Activated naive CD4-positive, alpha-beta T cell treated with anti-CD3 and anti-CD28 coated beads for 36 hours (primary cell): ENCODE data around the gene CCNG1. TPM values are rescaled to one million over a fixed set of nuclear protein-coding genes. Genes with fewer than 3 reads are reported as not detected.
"Not testable (repeated sequence)": the region's sequence is repeated elsewhere in the genome, so short reads cannot be mapped to it uniquely, and the experiment has no call there.

Experiments
- CTCF ChIA-PET: fragments of 350-600 bp; sonication (Branson Sonifier 250); formaldehyde crosslinking; loops from one replicate; lab custom pipeline; 2021; ENCODE audit warnings: antibody characterized with exemption; lab: Charles Lee
- DNase-seq: peaks from one replicate; pipeline ENCODE4 v3.0.0-alpha.2; 2020
- H3K27ac Mint-ChIP-seq: one replicate; pipeline ENCODE4 v1.8.0; 2021; ENCODE audit warnings: mild to moderate bottlenecking, mixed read lengths
- H3K27me3 Mint-ChIP-seq: one replicate; pipeline ENCODE4 v1.8.0; 2021; ENCODE audit warnings: low read depth, mixed read lengths
- H3K36me3 Mint-ChIP-seq: one replicate; pipeline ENCODE4 v1.8.0; 2021; ENCODE audit warnings: low read depth, mixed read lengths
- H3K4me1 Mint-ChIP-seq: one replicate; pipeline ENCODE4 v1.8.0; 2021; ENCODE audit warnings: low read depth, mixed read lengths
- H3K4me3 Mint-ChIP-seq: one replicate; pipeline ENCODE4 v1.8.0; 2021; ENCODE audit warnings: mild to moderate bottlenecking, moderate library complexity, mixed read lengths
- H3K9me3 Mint-ChIP-seq: one replicate; pipeline ENCODE4 v1.8.0; 2021; ENCODE audit warnings: mixed read lengths
- intact Hi-C: fragments of 100-400 bp; cut with micrococcal nuclease; formaldehyde crosslinking; loops from one replicate; pipeline ENCODE4 v1.15.1; 2023
- total RNA-seq, 2 experiments: library from RNA; stranded (reverse); gene quantifications; one replicate each; pipeline ENCODE4 v1.2.3, GENCODE V29; 2021

The CCNG1 gene
- total RNA-seq, 2 experiments from 2014 or later: 213 to 227 TPM

GRCh38 chr5:163445345-163445744 lies 8.0 kb downstream of the CCNG1 start:
- CTCF ChIA-PET: interaction anchor here (0.8 kb wide), 1 partner anchor 13 kb away, joined by 6 read pairs; no protein-coding TSS in a partner anchor
- peaks cover 50% of the 10 kb centered on the region for H3K36me3 Mint-ChIP-seq
- intact Hi-C loops: no loop called here
- H3K9me3 Mint-ChIP-seq: no peaks in the 10 kb centered on the region
- H3K4me3 Mint-ChIP-seq: no peak overlapping the region
- H3K4me1 Mint-ChIP-seq: peaks cover 11% of the 10 kb centered on the region
- no peaks in the 10 kb centered on the region for H3K27me3 Mint-ChIP-seq
- no peak for DNase-seq
- no peak overlapping the region for H3K27ac Mint-ChIP-seq

- no peak for DNase-seq
- H3K36me3 Mint-ChIP-seq: peaks cover 48% of the 10 kb centered on the region
- no peak overlapping the region for H3K4me3 Mint-ChIP-seq
- H3K27me3 Mint-ChIP-seq: no peaks in the 10 kb centered on the region
- peaks cover 4% of the 10 kb centered on the region for H3K4me1 Mint-ChIP-seq
- H3K27ac Mint-ChIP-seq: peak overlapping the region; percentile 36
- CTCF ChIA-PET: no interaction called here
- intact Hi-C loops: no loop called here
- H3K9me3 Mint-ChIP-seq: no peaks in the 10 kb centered on the region
Observed at GRCh38 chr5:163447191-163447590, 9.8 kb downstream of the CCNG1 start.

- H3K27ac Mint-ChIP-seq: peak overlapping the region; percentile 11
- no peak overlapping the region for H3K4me3 Mint-ChIP-seq
- H3K9me3 Mint-ChIP-seq: no peaks in the 10 kb centered on the region
- peaks cover 45% of the 10 kb centered on the region for H3K36me3 Mint-ChIP-seq
- no peaks in the 10 kb centered on the region for H3K27me3 Mint-ChIP-seq
- intact Hi-C loops: no loop called here
- no peak for DNase-seq
- CTCF ChIA-PET: interaction anchor here (1.0 kb wide), 1 partner anchor 13 kb away, joined by 3 read pairs; no protein-coding TSS in a partner anchor
- peaks cover 4% of the 10 kb centered on the region for H3K4me1 Mint-ChIP-seq
Observed at GRCh38 chr5:163447875-163448274, 10.5 kb downstream of the CCNG1 start.

- Mint-ChIP-seq H3K36me3 (peaks cover 46% of the 10 kb centered on the region), H3K27ac (no peak overlapping the region), H3K27me3 (no peaks in the 10 kb centered on the region), H3K9me3 (no peaks in the 10 kb centered on the region), H3K4me1 (peaks cover 4% of the 10 kb centered on the region), H3K4me3 (no peak overlapping the region)
- DNase-seq: no peak
- intact Hi-C loops: no loop called here
- CTCF ChIA-PET: interaction anchor here (1.0 kb wide), 1 partner anchor 13 kb away, joined by 3 read pairs; no protein-coding TSS in a partner anchor
Observed at GRCh38 chr5:163448491-163448890, 11.1 kb downstream of the CCNG1 start.

- Mint-ChIP-seq H3K4me3 (no peak overlapping the region), H3K9me3 (no peaks in the 10 kb centered on the region), H3K27me3 (no peaks in the 10 kb centered on the region), H3K4me1 (peaks cover 14% of the 10 kb centered on the region), H3K27ac (no peak overlapping the region), H3K36me3 (peaks cover 52% of the 10 kb centered on the region)
- intact Hi-C loops: loop anchor here (2.0 kb wide), 1 partner anchor 15 kb away; the partner anchor contains the start of gene CCNG1
- CTCF ChIA-PET: no interaction called here
- DNase-seq: no peak
Observed at GRCh38 chr5:163451489-163451888, 14.1 kb downstream of the CCNG1 start.

- no peak for DNase-seq
- no peaks in the 10 kb centered on the region for H3K27me3 Mint-ChIP-seq
Observed at GRCh38 chr5:163453705-163454104, 16.3 kb downstream of the CCNG1 start.

GRCh38 chr5:163455406-163455805 lies 18.0 kb downstream of the CCNG1 start:
- H3K27me3 Mint-ChIP-seq, DNase-seq, H3K9me3 Mint-ChIP-seq, H3K4me3 Mint-ChIP-seq, H3K27ac Mint-ChIP-seq, intact Hi-C loops: not testable (repeated sequence)
- Mint-ChIP-seq H3K36me3 (peaks cover 39% of the 10 kb centered on the region), H3K4me1 (peaks cover 22% of the 10 kb centered on the region)
- CTCF ChIA-PET: interaction anchor here (0.7 to 1.3 kb wide), 2 partner anchors 13 to 1289 kb away, joined by 4 to 6 read pairs; no protein-coding TSS in a partner anchor

More at GRCh38 chr5:163453705-163454104, 16.3 kb downstream of the CCNG1 start:
- Mint-ChIP-seq H3K4me3 (no peak overlapping the region), H3K9me3 (no peaks in the 10 kb centered on the region), H3K27ac (no peak overlapping the region), H3K4me1 (peaks cover 23% of the 10 kb centered on the region), H3K36me3 (peaks cover 42% of the 10 kb centered on the region)
- intact Hi-C loops: no loop called here
- CTCF ChIA-PET: interaction anchor here (0.6 kb wide), 1 partner anchor 38 kb away, joined by 4 read pairs; no protein-coding TSS in a partner anchor

GRCh38 chr5:163456029-163456589 lies 18.7 kb downstream of the CCNG1 start:
- DNase-seq: no peak
- intact Hi-C loops: no loop called here
- H3K27me3 Mint-ChIP-seq: no peaks in the 10 kb centered on the region
- no peaks in the 10 kb centered on the region for H3K9me3 Mint-ChIP-seq
- no peak overlapping the region for H3K27ac Mint-ChIP-seq
- peaks cover 39% of the 10 kb centered on the region for H3K36me3 Mint-ChIP-seq
- CTCF ChIA-PET: interaction anchor here (1.2 kb wide), 1 partner anchor 17 kb away, joined by 3 read pairs; no protein-coding TSS in a partner anchor
- peaks cover 22% of the 10 kb centered on the region for H3K4me1 Mint-ChIP-seq
- no peak overlapping the region for H3K4me3 Mint-ChIP-seq

- CTCF ChIA-PET: interaction anchor here (1.2 kb wide), 1 partner anchor 16 kb away, joined by 3 read pairs; no protein-coding TSS in a partner anchor
- Mint-ChIP-seq H3K27me3 (no peaks in the 10 kb centered on the region), H3K36me3 (peaks cover 38% of the 10 kb centered on the region), H3K4me3 (no peak overlapping the region), H3K9me3 (no peaks in the 10 kb centered on the region), H3K4me1 (peaks cover 22% of the 10 kb centered on the region), H3K27ac (no peak overlapping the region)
- intact Hi-C loops: no loop called here
- no peak for DNase-seq
Observed at GRCh38 chr5:163456840-163457239, 19.4 kb downstream of the CCNG1 start.

- peaks cover 28% of the 10 kb centered on the region for H3K4me1 Mint-ChIP-seq
- DNase-seq: no peak
Observed at GRCh38 chr5:163458778-163459385, 21.5 kb downstream of the CCNG1 start.

GRCh38 chr5:163459462-163459818 lies 22.0 kb downstream of the CCNG1 start:
- Mint-ChIP-seq H3K36me3 (peaks cover 38% of the 10 kb centered on the region), H3K27me3 (no peaks in the 10 kb centered on the region), H3K27ac (peak overlapping the region; percentile 100), H3K4me1 (peaks cover 28% of the 10 kb centered on the region), H3K9me3 (no peaks in the 10 kb centered on the region), H3K4me3 (peak overlapping the region; percentile 94)
- intact Hi-C loops: loop anchor here (1.0 kb wide), 1 partner anchor 9 kb away; no protein-coding TSS in a partner anchor
- CTCF ChIA-PET: interaction anchor here (1.0 to 3.1 kb wide), 6 partner anchors 9 to 49 kb away, joined by 3 to 18 read pairs (median 4); partner anchors contain the start of gene MAT2B
- DNase-seq: no peak

More at GRCh38 chr5:163458778-163459385, 21.5 kb downstream of the CCNG1 start:
- Mint-ChIP-seq H3K36me3 (peaks cover 32% of the 10 kb centered on the region), H3K27me3 (no peaks in the 10 kb centered on the region), H3K9me3 (no peaks in the 10 kb centered on the region), H3K4me3 (peak overlapping the region; percentile 94), H3K27ac (peak overlapping the region; percentile 100)
- CTCF ChIA-PET: interaction anchor here (1.0 to 3.1 kb wide), 6 partner anchors 14 to 50 kb away, joined by 3 to 18 read pairs (median 5); partner anchors contain the start of gene MAT2B
- intact Hi-C loops: loop anchor here (1.0 kb wide), 1 partner anchor 9 kb away; no protein-coding TSS in a partner anchor

- DNase-seq: peak; percentile 96
- Mint-ChIP-seq H3K4me3 (peak within 1 kb of the TSS; percentile 94), H3K27me3 (no peaks in the 10 kb centered on the region), H3K27ac (peak within 1 kb of the TSS; percentile 100), H3K9me3 (no peaks in the 10 kb centered on the region), H3K36me3 (peaks cover 40% of the 10 kb centered on the region), H3K4me1 (peaks cover 28% of the 10 kb centered on the region)
- CTCF ChIA-PET: interaction anchor here (0.6 to 3.1 kb wide), 8 partner anchors 8 to 50 kb away, joined by 3 to 18 read pairs (median 4); partner anchors contain the start of gene MAT2B
- intact Hi-C loops: loop anchor here (1.0 kb wide), 3 partner anchors 10 to 45 kb away; partner anchors contain the start of genes CCNG1 and MAT2B
Observed at GRCh38 chr5:163459819-163460561, 22.6 kb downstream of the CCNG1 start, which contains the start of gene NUDCD2. Gene NUDCD2, minus strand, starts transcription at chr5:163460102. Its CDS starts 52 bp downstream, at chr5:163460050.
